ENCODE measurements around the gene MN1.
A peak's percentile ranks its signal among the peaks of the same experiment; 100 is the strongest.

MN1 gene

GRCh38 chr22:27804470-27805297 lies 3.1 kb upstream of the MN1 start:
- no peak for DNase-seq (ENCODE audit: extremely low read depth, low read depth)
- TF ChIP-seq CTCF (IDR thresholded peaks at IDR 0.05; ENCODE audit: low read depth, low read length), result peak; percentile 72

- DNase-seq (ENCODE audit: extremely low read depth, low read depth), result no peak
- no peak for TF ChIP-seq CTCF (IDR thresholded peaks at IDR 0.05; ENCODE audit: low read depth, low read length)
Measured at GRCh38 chr22:27803841-27804415, 2.4 kb upstream of the MN1 start.

DNA sequence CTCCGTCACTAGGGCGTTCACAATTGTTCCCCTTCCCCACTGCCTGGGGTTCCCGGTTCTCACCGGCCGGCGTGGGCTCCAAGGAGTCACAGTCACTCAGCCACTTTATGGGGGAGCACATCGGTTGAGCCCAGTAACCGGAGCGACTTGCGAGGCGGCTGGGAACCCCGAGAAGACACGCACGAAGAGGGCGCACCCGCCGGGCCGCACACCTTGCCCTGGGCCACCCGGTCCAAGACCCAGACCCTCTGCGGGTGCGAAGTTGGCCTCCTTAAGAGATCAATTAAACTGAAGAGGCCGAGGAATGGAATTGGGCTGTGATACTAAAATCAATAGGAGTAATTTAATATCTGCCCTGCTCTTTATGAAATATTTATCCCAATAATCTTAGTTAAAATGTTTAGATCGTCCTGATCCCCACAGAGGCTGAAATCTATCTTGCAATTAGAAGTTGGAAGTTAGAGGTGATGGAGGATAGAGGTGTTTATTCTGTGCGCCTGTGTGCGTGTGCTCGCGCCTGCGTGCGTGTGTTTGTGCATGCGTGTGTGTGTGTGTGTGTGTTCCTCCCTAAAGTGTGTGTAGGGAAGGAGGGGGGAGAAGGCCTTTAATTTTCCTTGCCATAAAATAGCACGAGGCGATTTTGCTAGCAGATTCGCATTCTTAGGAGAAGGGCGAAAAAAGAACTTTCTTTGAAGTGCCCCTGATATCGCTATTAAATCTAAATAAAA lies 954 bp upstream of the MN1 start:
- DNase-seq (ENCODE audit: extremely low read depth, low read depth), result no peak

DNA sequence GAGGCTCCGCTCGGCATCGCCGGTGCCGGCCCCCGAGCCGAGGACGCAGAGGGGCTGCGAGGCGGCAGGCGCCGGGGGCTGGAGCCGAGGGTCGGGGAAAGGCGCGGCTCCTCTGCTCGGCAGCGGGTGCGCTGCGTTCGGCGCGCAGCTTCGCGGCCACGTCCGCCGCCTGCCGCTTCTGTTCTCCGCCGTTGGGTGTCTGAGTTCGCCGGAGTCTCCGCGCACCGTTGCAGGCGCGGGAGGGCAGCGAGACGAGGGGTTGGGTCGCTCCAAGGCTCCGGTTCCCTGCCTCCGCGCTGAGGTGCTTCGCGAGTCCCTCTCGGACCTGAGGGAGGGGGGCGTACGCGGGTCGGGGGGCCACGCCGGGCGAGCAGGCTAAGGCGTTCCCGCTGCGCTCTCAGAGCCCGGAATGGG lies 347 bp downstream of the MN1 start:
- no peak for TF ChIP-seq CTCF (IDR thresholded peaks at IDR 0.05; ENCODE audit: low read depth, low read length)
- no peak for DNase-seq (ENCODE audit: extremely low read depth, low read depth)

More for the DNA sequence above, 954 bp upstream of the MN1 start:
- no peak for TF ChIP-seq CTCF (IDR thresholded peaks at IDR 0.05; ENCODE audit: low read depth, low read length)

DNA sequence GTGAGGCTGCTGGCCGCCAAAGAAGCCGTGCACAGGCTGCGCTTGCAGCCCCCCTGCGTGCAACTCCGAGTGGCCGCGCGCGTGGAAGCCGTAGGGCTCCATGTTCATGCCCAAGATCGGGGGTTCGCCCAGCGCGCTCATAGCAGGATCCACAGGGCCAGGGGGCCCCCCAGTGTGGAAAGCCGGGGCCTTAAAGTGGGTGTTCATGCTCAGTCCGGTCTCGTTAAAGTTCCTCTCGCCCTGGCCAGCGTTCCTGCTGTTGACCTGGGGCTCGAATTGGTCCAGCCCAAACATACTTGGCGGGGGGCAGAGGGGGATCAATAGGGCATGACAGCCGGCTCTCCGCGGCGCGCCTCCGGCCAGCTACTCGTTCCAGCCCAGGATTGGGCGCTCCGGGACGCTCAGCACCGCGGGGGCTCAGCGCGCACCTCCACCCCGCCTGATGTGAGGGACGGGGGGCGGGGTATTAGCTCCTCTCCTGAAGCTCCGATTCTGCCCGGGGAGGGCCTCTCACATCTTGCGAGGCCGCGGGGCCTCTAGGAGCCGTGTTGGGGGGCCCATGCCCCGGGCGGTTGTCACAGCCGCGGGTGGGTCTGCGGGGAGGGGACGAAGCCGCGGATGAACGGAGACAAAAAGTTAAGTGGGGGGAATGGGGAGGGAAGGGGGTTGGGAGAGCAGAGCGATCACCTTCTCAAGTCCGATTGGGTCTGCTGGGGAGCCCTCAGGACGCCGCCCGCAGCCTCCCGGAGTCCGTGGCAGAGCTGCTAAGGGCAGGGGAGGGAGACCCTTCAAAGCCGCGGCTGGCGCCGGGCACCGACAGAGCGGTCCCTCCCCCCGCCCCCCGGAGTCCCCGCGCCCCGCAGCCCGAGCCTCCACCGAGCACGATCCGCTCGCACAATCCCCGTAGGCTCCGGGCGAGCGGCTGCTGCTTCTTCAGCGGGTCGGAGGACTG lies 1.0 kb downstream of the MN1 start:
- no peak for TF ChIP-seq CTCF (IDR thresholded peaks at IDR 0.05; ENCODE audit: low read depth, low read length)
- no peak for DNase-seq (ENCODE audit: extremely low read depth, low read depth)

GRCh38 chr22:27799827-27800249 lies 1.7 kb downstream of the MN1 start:
- no peak for TF ChIP-seq CTCF (IDR thresholded peaks at IDR 0.05; ENCODE audit: low read depth, low read length)

More at GRCh38 chr22:27799827-27800249, 1.7 kb downstream of the MN1 start:
- no peak for DNase-seq (ENCODE audit: extremely low read depth, low read depth)
